BE2C (cell line): ENCODE measurements around the gene TRHDE. TPM values are rescaled to one million over a fixed set of nuclear protein-coding genes. Genes with fewer than 3 reads are reported as not detected.
A peak's percentile ranks its signal among the peaks of the same experiment; 100 is the strongest.

Source experiments
- DNase-seq: peaks from one replicate; pipeline ENCODE4 v3.0.0-alpha.2; 2020
- H3K27me3 ChIP-seq: fragments of 250-450 bp; sonication (Bioruptor Pico); 2 replicates; pipeline ENCODE4 v1.5.1; 2020; ENCODE audit warnings: mild to moderate bottlenecking
- H3K36me3 ChIP-seq: fragments of 250-450 bp; sonication (Bioruptor Pico); 2 replicates; pipeline ENCODE4 v1.5.1; 2020; ENCODE audit warnings: mild to moderate bottlenecking
- H3K4me1 ChIP-seq: fragments of 250-450 bp; sonication (Bioruptor Pico); 2 replicates; pipeline ENCODE4 v1.5.1; 2020
- H3K4me3 ChIP-seq: 2 replicates; pipeline ENCODE4 v1.5.1; 2011; ENCODE audit warnings: low read depth, low read length
- H3K9me3 ChIP-seq: fragments of 250-450 bp; sonication (Bioruptor Pico); 2 replicates; pipeline ENCODE4 v1.5.1; 2020
- CTCF ChIP-seq: IDR thresholded peaks from 2 replicates; pipeline ENCODE4 v1.5.1; 2012; ENCODE audit warnings: mild to moderate bottlenecking, low read depth, low read length
- polyA plus RNA-seq: library from polyadenylated mRNA; unstranded; fragments of >200 nt; gene quantifications from one replicate; pipeline ENCODE4 v1.2.1, GENCODE V29; 2012; ENCODE audit warnings: low read depth, missing spikeins; ENCODE audit not compliant: insufficient read length, insufficient read depth

TRHDE gene
- 0.05 TPM for polyA plus RNA-seq

GRCh38 chr12:72272091-72272661 lies at the start of gene TRHDE:
TRHDE (plus strand) TSS chr12:72272370; CDS start chr12:72272644, 274 bp downstream.
- TF ChIP-seq CTCF = no peak
- peaks cover 71% of the 10 kb centered on the region for H3K27me3 ChIP-seq
- H3K4me1 ChIP-seq = no peaks in the 10 kb centered on the region
- H3K9me3 ChIP-seq = no peaks in the 10 kb centered on the region
- DNase-seq = peak; percentile 12
- H3K4me3 ChIP-seq = 0 out of 2 replicates have a peak within 1 kb of the TSS, but pooled peaks have one; percentile 3
- no peaks in the 10 kb centered on the region for H3K36me3 ChIP-seq

GRCh38 chr12:72226510-72226909 lies 45.7 kb upstream of the TRHDE start:
- H3K27me3 ChIP-seq = no peaks in the 10 kb centered on the region

GRCh38 chr12:72228424-72228823 lies 43.7 kb upstream of the TRHDE start:
- Histone ChIP-seq H3K4me3 (no peak overlapping the region), H3K27me3 (no peaks in the 10 kb centered on the region), H3K4me1 (no peaks in the 10 kb centered on the region), H3K9me3 (no peaks in the 10 kb centered on the region), H3K36me3 (no peaks in the 10 kb centered on the region)
- no peak for DNase-seq
- no peak for TF ChIP-seq CTCF

More at GRCh38 chr12:72226510-72226909, 45.7 kb upstream of the TRHDE start:
- H3K36me3 ChIP-seq = no peaks in the 10 kb centered on the region
- no peaks in the 10 kb centered on the region for H3K9me3 ChIP-seq
- H3K4me1 ChIP-seq = no peaks in the 10 kb centered on the region
- DNase-seq = no peak
- TF ChIP-seq CTCF = no peak
- no peak overlapping the region for H3K4me3 ChIP-seq

GRCh38 chr12:72230589-72230988 lies 41.6 kb upstream of the TRHDE start:
- TF ChIP-seq CTCF = no peak
- H3K4me1 ChIP-seq = no peaks in the 10 kb centered on the region
- no peaks in the 10 kb centered on the region for H3K27me3 ChIP-seq
- H3K4me3 ChIP-seq = no peak overlapping the region
- DNase-seq = no peak
- H3K36me3 ChIP-seq = no peaks in the 10 kb centered on the region
- H3K9me3 ChIP-seq = no peaks in the 10 kb centered on the region

GRCh38 chr12:72234886-72235285 lies 37.3 kb upstream of the TRHDE start:
- Histone ChIP-seq H3K27me3 (no peaks in the 10 kb centered on the region), H3K4me3 (no peak overlapping the region), H3K4me1 (no peaks in the 10 kb centered on the region), H3K36me3 (no peaks in the 10 kb centered on the region), H3K9me3 (no peaks in the 10 kb centered on the region)
- no peak for TF ChIP-seq CTCF
- no peak for DNase-seq

GRCh38 chr12:72236071-72236705 lies 36.0 kb upstream of the TRHDE start:
- no peaks in the 10 kb centered on the region for H3K9me3 ChIP-seq
- H3K27me3 ChIP-seq = no peaks in the 10 kb centered on the region
- no peaks in the 10 kb centered on the region for H3K36me3 ChIP-seq
- no peak for DNase-seq
- no peak overlapping the region for H3K4me3 ChIP-seq
- no peak for TF ChIP-seq CTCF
- H3K4me1 ChIP-seq = no peaks in the 10 kb centered on the region
